H9 (cell line): ENCODE data around the gene RCAN2. TPM values are rescaled to one million over a fixed set of nuclear protein-coding genes. Genes with fewer than 3 reads are reported as not detected.

ENCODE experiments used
- DNase-seq: peaks from one replicate; pipeline ENCODE4 v3.0.0-alpha.2; 2017
- H2AFZ ChIP-seq: one replicate; pipeline ENCODE4 v1.6.1; 2013; ENCODE audit warnings: mild to moderate bottlenecking, low read length, control low read depth, moderate library complexity
- H2AK5ac ChIP-seq: 2 replicates; pipeline ENCODE4 v1.6.1; 2013; ENCODE audit warnings: low read length, control low read depth, mixed read lengths; ENCODE audit not compliant: insufficient read length
- H2BK120ac ChIP-seq: one replicate; pipeline ENCODE4 v1.6.1; 2013; ENCODE audit warnings: low read depth, mild to moderate bottlenecking, low read length, control low read depth, inconsistent platforms; ENCODE audit not compliant: poor library complexity, severe bottlenecking
- H2BK12ac ChIP-seq: 2 replicates; pipeline ENCODE4 v1.6.1; 2013; ENCODE audit warnings: low read length, control low read depth, mixed read lengths, low read depth; ENCODE audit not compliant: insufficient read length
- H2BK15ac ChIP-seq: 2 replicates; pipeline ENCODE4 v1.6.1; 2013; ENCODE audit warnings: low read depth, low read length, control low read depth
- H2BK20ac ChIP-seq: one replicate; pipeline ENCODE4 v1.6.1; 2013; ENCODE audit warnings: low read depth, mild to moderate bottlenecking, low read length, control low read depth, inconsistent platforms; ENCODE audit not compliant: poor library complexity, severe bottlenecking
- H2BK5ac ChIP-seq: 2 replicates; pipeline ENCODE4 v1.6.1; 2013; ENCODE audit warnings: low read length, control low read depth, mixed read lengths; ENCODE audit not compliant: insufficient read length
- H3K14ac ChIP-seq: 2 replicates; pipeline ENCODE4 v1.6.1; 2013; ENCODE audit warnings: low read length, control low read depth; ENCODE audit not compliant: insufficient read depth
- H3K18ac ChIP-seq: 2 replicates; pipeline ENCODE4 v1.6.1; 2013; ENCODE audit warnings: low read depth, mild to moderate bottlenecking, mixed read lengths, low read length, control low read depth; ENCODE audit not compliant: insufficient read length
- H3K23ac ChIP-seq: 2 replicates; pipeline ENCODE4 v1.6.1; 2013; ENCODE audit warnings: low read length, control low read depth, mixed read lengths, low read depth; ENCODE audit not compliant: insufficient read length
- H3K23me2 ChIP-seq: 2 replicates; pipeline ENCODE4 v1.6.1; 2013; ENCODE audit warnings: low read depth, mild to moderate bottlenecking, mixed read lengths, low read length, control low read depth; ENCODE audit not compliant: insufficient read length, poor library complexity, severe bottlenecking
- H3K27ac ChIP-seq: 2 replicates; pipeline ENCODE4 v1.5.1; 2013; ENCODE audit warnings: low read length, control low read depth, mixed read lengths, low read depth; ENCODE audit not compliant: insufficient read length
- H3K27me3 ChIP-seq: 2 replicates; pipeline ENCODE4 v1.6.1; 2013; ENCODE audit warnings: low read length, control low read depth, inconsistent platforms; ENCODE audit not compliant: insufficient read depth
- H3K4ac ChIP-seq: 2 replicates; pipeline ENCODE4 v1.6.1; 2013; ENCODE audit warnings: low read depth, mild to moderate bottlenecking, control low read depth, inconsistent platforms, low read length, moderate library complexity
- H3K4me1 ChIP-seq: 2 replicates; pipeline ENCODE4 v1.6.1; 2013; ENCODE audit warnings: low read length, control low read depth, inconsistent platforms; ENCODE audit not compliant: insufficient read depth
- H3K4me2 ChIP-seq: 2 replicates; pipeline ENCODE4 v1.6.1; 2013; ENCODE audit warnings: low read length, control low read depth, mixed read lengths; ENCODE audit not compliant: insufficient read length, insufficient read depth
- H3K56ac ChIP-seq: 2 replicates; pipeline ENCODE4 v1.6.1; 2013; ENCODE audit warnings: low read depth, mild to moderate bottlenecking, mixed read lengths, low read length, control low read depth; ENCODE audit not compliant: insufficient read length
- H3K79me1 ChIP-seq: 2 replicates; pipeline ENCODE4 v1.6.1; 2013; ENCODE audit warnings: low read depth, mild to moderate bottlenecking, moderate library complexity, low read length, control low read depth, inconsistent platforms; ENCODE audit not compliant: insufficient read depth, poor library complexity, severe bottlenecking
- H3K79me2 ChIP-seq: 2 replicates; pipeline ENCODE4 v1.6.1; 2013; ENCODE audit warnings: low read length, control low read depth, inconsistent platforms; ENCODE audit not compliant: insufficient read depth
- H3K9ac ChIP-seq: 2 replicates; pipeline ENCODE4 v1.6.1; 2013; ENCODE audit warnings: low read length, control low read depth, mixed read lengths; ENCODE audit not compliant: insufficient read length; ENCODE audit errors: extremely low read depth
- H3K9me3 ChIP-seq: one replicate; pipeline ENCODE4 v1.6.1; 2013; ENCODE audit warnings: low read depth, low read length, inconsistent platforms; ENCODE audit not compliant: control insufficient read depth
- H3T11ph ChIP-seq: one replicate; pipeline ENCODE4 v1.6.1; 2013; ENCODE audit warnings: mild to moderate bottlenecking, low read length, control low read depth, inconsistent platforms
- H4K20me1 ChIP-seq: one replicate; pipeline ENCODE4 v1.6.1; 2013; ENCODE audit not compliant: control insufficient read depth, insufficient read length, insufficient read depth
- H4K5ac ChIP-seq: 2 replicates; pipeline ENCODE4 v1.6.1; 2013; ENCODE audit warnings: low read depth, mild to moderate bottlenecking, mixed read lengths, low read length, control low read depth; ENCODE audit not compliant: insufficient read length
- H4K8ac ChIP-seq: replicated peaks from 2 replicates; pipeline ENCODE4 v1.6.1; 2013; ENCODE audit warnings: low read length, control low read depth, mixed read lengths, low read depth; ENCODE audit not compliant: insufficient read length
- H4K91ac ChIP-seq: 2 replicates; pipeline ENCODE4 v1.6.1; 2013; ENCODE audit warnings: low read depth, mild to moderate bottlenecking, moderate library complexity, mixed read lengths, low read length, control low read depth; ENCODE audit not compliant: insufficient read length
- H3K27ac Mint-ChIP-seq, 3 experiments: 2 replicates in 2 of 3; 3 replicates in 1 of 3; pipeline ENCODE4 v1.8.0; 2020 to 2021; ENCODE audit warnings: mixed read lengths in 3 of 3, mild to moderate bottlenecking in 1 of 3, moderate library complexity in 1 of 3
- H3K27me3 Mint-ChIP-seq: 2 replicates; pipeline ENCODE4 v1.8.0; 2021; ENCODE audit warnings: low read depth, mild to moderate bottlenecking, moderate library complexity, mixed read lengths
- H3K36me3 Mint-ChIP-seq, 3 experiments: 2 replicates in 2 of 3; 3 replicates in 1 of 3; pipeline ENCODE4 v1.8.0; 2020 to 2021; ENCODE audit warnings: low read depth in 3 of 3, mixed read lengths in 3 of 3; ENCODE audit not compliant: insufficient read depth in 1 of 3
- H3K4me1 Mint-ChIP-seq, 2 experiments: 2 replicates each; pipeline ENCODE4 v1.8.0; 2020; ENCODE audit warnings: mixed read lengths in 2 of 2
- H3K4me3 Mint-ChIP-seq, 2 experiments: 2 replicates in 1 of 2; 3 replicates in 1 of 2; pipeline ENCODE4 v1.8.0; 2020 to 2021; ENCODE audit warnings: mild to moderate bottlenecking in 2 of 2, mixed read lengths in 2 of 2, moderate library complexity in 1 of 2
- H3K9me3 Mint-ChIP-seq, 2 experiments: 2 replicates in 1 of 2; 3 replicates in 1 of 2; pipeline ENCODE4 v1.8.0; 2020; ENCODE audit warnings: mild to moderate bottlenecking in 2 of 2, mixed read lengths in 2 of 2, moderate library complexity in 1 of 2
- CTCF ChIP-seq: fragments of 200-600 bp; sonication (generic); conservative IDR thresholded peaks from 3 replicates; pipeline ENCODE4 v1.8.0; 2021; ENCODE audit warnings: antibody characterized with exemption, mild to moderate bottlenecking
- WGBS: extraction: QIAGEN DNeasy Blood & Tissue Kit; methylation state at CpG from one replicate; pipeline ENCODE4 v1.1.7; 2013; ENCODE audit warnings: missing lambda C conversion rate, low lambda C conversion rate, mixed read lengths; ENCODE audit not compliant: insufficient read length; ENCODE audit errors: extremely low coverage; 5-methylcytosine and 5-hydroxymethylcytosine counted together
- total RNA-seq: library from RNA; stranded (reverse); gene quantifications from 2 replicates; pipeline ENCODE4 v1.2.1, GENCODE V29; 2021

The RCAN2 gene
- total RNA-seq, 1 experiment from 2014 or later = 3.0 TPM

GRCh38 chr6:46376562-46377061, 114.6 kb downstream of the RCAN2 start:
- Histone ChIP-seq H3K9ac (no peak overlapping the region), H3K27me3 (no peaks in the 10 kb centered on the region), H3K79me1 (no peaks in the 10 kb centered on the region), H2BK5ac (no peak overlapping the region), H3K56ac (no peak overlapping the region), H4K8ac (no peak overlapping the region), H2BK12ac (no peak overlapping the region), H3K4me2 (no peak overlapping the region), H3K23ac (no peak overlapping the region), H2AFZ (no peak overlapping the region), H3K4ac (no peak overlapping the region), H3T11ph (no peak overlapping the region), H4K5ac (no peak overlapping the region), H2AK5ac (no peak overlapping the region), H3K79me2 (no peaks in the 10 kb centered on the region), H3K14ac (no peak overlapping the region), H4K91ac (no peak overlapping the region), H3K4me1 (no peaks in the 10 kb centered on the region), H3K23me2 (no peaks in the 10 kb centered on the region), H2BK15ac (no peak overlapping the region), H3K9me3 (no peaks in the 10 kb centered on the region), H2BK20ac (no peak overlapping the region), H3K18ac (no peak overlapping the region), H4K20me1 (no peaks in the 10 kb centered on the region), H3K27ac (no peak overlapping the region), H2BK120ac (no peak overlapping the region)
- Mint-ChIP-seq H3K9me3 (no peaks in the 10 kb centered on the region), H3K36me3 (no peaks in the 10 kb centered on the region), H3K27me3 (no peaks in the 10 kb centered on the region), H3K27ac (no peak overlapping the region), H3K4me3 (no peak overlapping the region), H3K4me1 (peaks cover 3 to 4% of the 10 kb centered on the region in 2 experiments)
- TF ChIP-seq CTCF = no peak
- no peak for DNase-seq
- WGBS = no CpG with 5 or more reads among the region's 7 CpGs
